CD4-positive, alpha-beta T cell treated with Interleukin-10 for 1 hour (primary cell): Measurements from ENCODE around the gene DISP3.
A peak's percentile ranks its signal among the peaks of the same experiment; 100 is the strongest.
"Not testable (repeated sequence)": the region's sequence is repeated elsewhere in the genome, so short reads cannot be mapped to it uniquely, and the experiment has no call there.

ENCODE experiments used
- DNase-seq: peaks from one replicate; pipeline ENCODE4 v3.0.0-alpha.2; 2020

Gene DISP3

GRCh38 chr1:11559591-11559970 is 80.6 kb downstream of the DISP3 start:
- no peak for DNase-seq

- no peak for DNase-seq
Measured at GRCh38 chr1:11560061-11560460, 81.1 kb downstream of the DISP3 start.

GRCh38 chr1:11561740-11562139 is 82.8 kb downstream of the DISP3 start:
- no peak for DNase-seq

GRCh38 chr1:11562664-11563063 is 83.7 kb downstream of the DISP3 start:
- DNase-seq = no peak

- no peak for DNase-seq
Measured at GRCh38 chr1:11563560-11564069, 84.7 kb downstream of the DISP3 start.

- DNase-seq = no peak
Measured at GRCh38 chr1:11564237-11564636, 85.3 kb downstream of the DISP3 start.

GRCh38 chr1:11566042-11566850 is 87.3 kb downstream of the DISP3 start:
- no peak for DNase-seq

GRCh38 chr1:11567244-11568065 is 88.5 kb downstream of the DISP3 start:
- DNase-seq = no peak

- DNase-seq = no peak
Measured at GRCh38 chr1:11568687-11569086, 89.7 kb downstream of the DISP3 start.

GRCh38 chr1:11569551-11569950 is 90.6 kb downstream of the DISP3 start:
- DNase-seq = no peak

GRCh38 chr1:11569954-11570353 is 91.0 kb downstream of the DISP3 start:
- DNase-seq = no peak

- DNase-seq = no peak
Measured at GRCh38 chr1:11570821-11571380, 91.9 kb downstream of the DISP3 start.

GRCh38 chr1:11571906-11572616 is 93.1 kb downstream of the DISP3 start:
- peak; percentile 2 for DNase-seq

- no peak for DNase-seq
Measured at GRCh38 chr1:11573116-11573692, 94.2 kb downstream of the DISP3 start.

- no peak for DNase-seq
Measured at GRCh38 chr1:11575553-11575952, 96.6 kb downstream of the DISP3 start.

GRCh38 chr1:11576109-11576875 is 97.3 kb downstream of the DISP3 start:
- no peak for DNase-seq

GRCh38 chr1:11578004-11578403 is 99.0 kb downstream of the DISP3 start:
- no peak for DNase-seq

- no peak for DNase-seq
Measured at GRCh38 chr1:11579506-11579905, 100.6 kb downstream of the DISP3 start.

- not testable (repeated sequence) for DNase-seq
Measured at GRCh38 chr1:11580049-11580448, 101.1 kb downstream of the DISP3 start.

- DNase-seq = no peak
Measured at GRCh38 chr1:11581445-11581991, 102.6 kb downstream of the DISP3 start.

GRCh38 chr1:11585389-11585788 is 106.4 kb downstream of the DISP3 start:
- no peak for DNase-seq
